Measurements from ENCODE around the gene RNASE9. TPM values are rescaled to one million over a fixed set of nuclear protein-coding genes. Genes with fewer than 3 reads are reported as not detected.

Gene RNASE9
- total and polyA plus RNA-seq, 4 donors: not detected

DNA sequence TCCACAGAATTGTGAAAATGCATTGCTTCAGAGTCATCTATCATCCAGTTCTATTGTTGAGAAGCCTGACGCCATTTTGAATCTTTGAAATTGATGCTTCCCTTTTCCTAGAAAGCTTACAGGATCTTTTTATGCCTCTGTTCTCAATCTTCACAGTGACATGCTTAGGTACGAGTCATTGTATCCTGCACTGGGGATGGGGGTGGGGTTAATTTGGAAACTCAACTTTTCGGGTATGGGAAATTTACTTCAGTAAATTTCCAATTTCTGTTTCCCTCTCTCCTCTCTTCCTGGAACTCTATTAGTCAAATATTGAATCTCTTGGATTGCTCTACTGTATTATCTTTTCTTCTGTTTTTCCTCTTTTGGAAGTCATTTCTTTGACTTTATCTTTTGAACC, 31.0 kb downstream of the RNASE9 start (continued):
- TF ChIP-seq, protein P1, sequence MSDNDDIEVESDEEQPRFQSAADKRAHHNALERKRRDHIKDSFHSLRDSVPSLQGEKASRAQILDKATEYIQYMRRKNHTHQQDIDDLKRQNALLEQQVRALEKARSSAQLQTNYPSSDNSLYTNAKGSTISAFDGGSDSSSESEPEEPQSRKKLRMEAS (IDR thresholded peaks at IDR 0.05): no peak
- no peak for TF ChIP-seq EGR1 (IDR thresholded peaks at IDR 0.05; ENCODE audit: low read depth in 2 of 2)
- TF ChIP-seq YY1 (IDR thresholded peaks at IDR 0.05): no peak
- no peak for TF ChIP-seq HNF4G (IDR thresholded peaks at IDR 0.05)

DNA sequence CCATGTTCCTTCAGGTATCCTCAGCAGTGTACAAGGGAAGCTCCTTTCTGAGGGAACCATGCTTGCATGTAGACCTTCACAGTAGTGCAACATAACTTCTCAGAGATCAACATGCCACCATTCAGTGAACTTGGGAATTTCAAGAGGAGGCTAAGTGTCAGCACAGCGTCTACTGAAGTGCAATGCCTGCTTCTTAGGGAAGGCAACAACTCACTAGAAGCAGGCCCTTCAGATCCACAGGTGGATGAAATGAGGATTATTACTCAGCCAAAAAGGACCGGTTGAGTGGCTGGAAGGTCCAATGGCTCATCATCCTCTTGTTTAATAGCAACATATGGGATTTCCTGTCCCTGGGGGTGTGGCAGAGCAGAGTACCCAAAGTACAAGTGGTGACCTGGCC, 36.8 kb downstream of the RNASE9 start:
- Histone ChIP-seq H3K27ac (ENCODE audit: low read depth in 1 of 2, low read length in 2 of 2) (no peak overlapping the region), H3K4me3 (ENCODE audit: low read depth in 1 of 3, low read length in 3 of 3) (no peak overlapping the region), H3K9me3 (ENCODE audit: control insufficient read depth in 4 of 4, low read length in 3 of 4) (no peaks in the 10 kb centered on the region), H3K4me1 (ENCODE audit: control insufficient read depth in 4 of 4, insufficient read depth in 4 of 4, low read length in 3 of 4) (no peaks in the 10 kb centered on the region), H3K27me3 (ENCODE audit: control insufficient read depth in 4 of 4, insufficient read depth in 4 of 4, low read length in 3 of 4) (no peaks in the 10 kb centered on the region), H3K9ac (ENCODE audit: low read depth in 1 of 2, low read length in 2 of 2) (no peak overlapping the region), H3K36me3 (ENCODE audit: control insufficient read depth in 4 of 4, insufficient read depth in 3 of 4, low read depth in 1 of 4, low read length in 3 of 4) (no peaks in the 10 kb centered on the region)
- 97% methylated on average over 2 of the region's 2 CpGs for WGBS
- TF ChIP-seq EGR1 (IDR thresholded peaks at IDR 0.05; ENCODE audit: low read depth in 2 of 2) (no peak), TAF1 (conservative IDR thresholded peaks at IDR 0.05) (no peak), NR2F2 (IDR thresholded peaks at IDR 0.05) (no peak), FOXA1 (IDR thresholded peaks at IDR 0.05) (no peak), FOXA2 (IDR thresholded peaks at IDR 0.05) (no peak), SP1 (IDR thresholded peaks at IDR 0.05) (no peak), HNF4G (IDR thresholded peaks at IDR 0.05) (no peak), RAD21 (IDR thresholded peaks at IDR 0.05) (no peak), HNF4A (conservative IDR thresholded peaks at IDR 0.05) (no peak), YY1 (IDR thresholded peaks at IDR 0.05) (no peak), JUND (IDR thresholded peaks at IDR 0.05) (no peak), GABPA (IDR thresholded peaks at IDR 0.05 in 1 of 2, conservative IDR thresholded peaks at IDR 0.05 in 1 of 2) (no peak), RXRA (IDR thresholded peaks at IDR 0.05) (no peak)
- TF ChIP-seq, protein P1 (IDR thresholded peaks at IDR 0.05): no peak
- TF ChIP-seq, protein P2, sequence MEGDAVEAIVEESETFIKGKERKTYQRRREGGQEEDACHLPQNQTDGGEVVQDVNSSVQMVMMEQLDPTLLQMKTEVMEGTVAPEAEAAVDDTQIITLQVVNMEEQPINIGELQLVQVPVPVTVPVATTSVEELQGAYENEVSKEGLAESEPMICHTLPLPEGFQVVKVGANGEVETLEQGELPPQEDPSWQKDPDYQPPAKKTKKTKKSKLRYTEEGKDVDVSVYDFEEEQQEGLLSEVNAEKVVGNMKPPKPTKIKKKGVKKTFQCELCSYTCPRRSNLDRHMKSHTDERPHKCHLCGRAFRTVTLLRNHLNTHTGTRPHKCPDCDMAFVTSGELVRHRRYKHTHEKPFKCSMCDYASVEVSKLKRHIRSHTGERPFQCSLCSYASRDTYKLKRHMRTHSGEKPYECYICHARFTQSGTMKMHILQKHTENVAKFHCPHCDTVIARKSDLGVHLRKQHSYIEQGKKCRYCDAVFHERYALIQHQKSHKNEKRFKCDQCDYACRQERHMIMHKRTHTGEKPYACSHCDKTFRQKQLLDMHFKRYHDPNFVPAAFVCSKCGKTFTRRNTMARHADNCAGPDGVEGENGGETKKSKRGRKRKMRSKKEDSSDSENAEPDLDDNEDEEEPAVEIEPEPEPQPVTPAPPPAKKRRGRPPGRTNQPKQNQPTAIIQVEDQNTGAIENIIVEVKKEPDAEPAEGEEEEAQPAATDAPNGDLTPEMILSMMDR (IDR thresholded peaks at IDR 0.05; ENCODE audit: low read depth, low read length, missing input control): no peak
- TF ChIP-seq, protein P3, sequence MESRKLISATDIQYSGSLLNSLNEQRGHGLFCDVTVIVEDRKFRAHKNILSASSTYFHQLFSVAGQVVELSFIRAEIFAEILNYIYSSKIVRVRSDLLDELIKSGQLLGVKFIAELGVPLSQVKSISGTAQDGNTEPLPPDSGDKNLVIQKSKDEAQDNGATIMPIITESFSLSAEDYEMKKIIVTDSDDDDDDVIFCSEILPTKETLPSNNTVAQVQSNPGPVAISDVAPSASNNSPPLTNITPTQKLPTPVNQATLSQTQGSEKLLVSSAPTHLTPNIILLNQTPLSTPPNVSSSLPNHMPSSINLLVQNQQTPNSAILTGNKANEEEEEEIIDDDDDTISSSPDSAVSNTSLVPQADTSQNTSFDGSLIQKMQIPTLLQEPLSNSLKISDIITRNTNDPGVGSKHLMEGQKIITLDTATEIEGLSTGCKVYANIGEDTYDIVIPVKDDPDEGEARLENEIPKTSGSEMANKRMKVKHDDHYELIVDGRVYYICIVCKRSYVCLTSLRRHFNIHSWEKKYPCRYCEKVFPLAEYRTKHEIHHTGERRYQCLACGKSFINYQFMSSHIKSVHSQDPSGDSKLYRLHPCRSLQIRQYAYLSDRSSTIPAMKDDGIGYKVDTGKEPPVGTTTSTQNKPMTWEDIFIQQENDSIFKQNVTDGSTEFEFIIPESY (IDR thresholded peaks at IDR 0.05): no peak
- TF ChIP-seq, protein P4, sequence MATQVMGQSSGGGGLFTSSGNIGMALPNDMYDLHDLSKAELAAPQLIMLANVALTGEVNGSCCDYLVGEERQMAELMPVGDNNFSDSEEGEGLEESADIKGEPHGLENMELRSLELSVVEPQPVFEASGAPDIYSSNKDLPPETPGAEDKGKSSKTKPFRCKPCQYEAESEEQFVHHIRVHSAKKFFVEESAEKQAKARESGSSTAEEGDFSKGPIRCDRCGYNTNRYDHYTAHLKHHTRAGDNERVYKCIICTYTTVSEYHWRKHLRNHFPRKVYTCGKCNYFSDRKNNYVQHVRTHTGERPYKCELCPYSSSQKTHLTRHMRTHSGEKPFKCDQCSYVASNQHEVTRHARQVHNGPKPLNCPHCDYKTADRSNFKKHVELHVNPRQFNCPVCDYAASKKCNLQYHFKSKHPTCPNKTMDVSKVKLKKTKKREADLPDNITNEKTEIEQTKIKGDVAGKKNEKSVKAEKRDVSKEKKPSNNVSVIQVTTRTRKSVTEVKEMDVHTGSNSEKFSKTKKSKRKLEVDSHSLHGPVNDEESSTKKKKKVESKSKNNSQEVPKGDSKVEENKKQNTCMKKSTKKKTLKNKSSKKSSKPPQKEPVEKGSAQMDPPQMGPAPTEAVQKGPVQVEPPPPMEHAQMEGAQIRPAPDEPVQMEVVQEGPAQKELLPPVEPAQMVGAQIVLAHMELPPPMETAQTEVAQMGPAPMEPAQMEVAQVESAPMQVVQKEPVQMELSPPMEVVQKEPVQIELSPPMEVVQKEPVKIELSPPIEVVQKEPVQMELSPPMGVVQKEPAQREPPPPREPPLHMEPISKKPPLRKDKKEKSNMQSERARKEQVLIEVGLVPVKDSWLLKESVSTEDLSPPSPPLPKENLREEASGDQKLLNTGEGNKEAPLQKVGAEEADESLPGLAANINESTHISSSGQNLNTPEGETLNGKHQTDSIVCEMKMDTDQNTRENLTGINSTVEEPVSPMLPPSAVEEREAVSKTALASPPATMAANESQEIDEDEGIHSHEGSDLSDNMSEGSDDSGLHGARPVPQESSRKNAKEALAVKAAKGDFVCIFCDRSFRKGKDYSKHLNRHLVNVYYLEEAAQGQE (IDR thresholded peaks at IDR 0.05): no peak
- TF ChIP-seq, protein P5, sequence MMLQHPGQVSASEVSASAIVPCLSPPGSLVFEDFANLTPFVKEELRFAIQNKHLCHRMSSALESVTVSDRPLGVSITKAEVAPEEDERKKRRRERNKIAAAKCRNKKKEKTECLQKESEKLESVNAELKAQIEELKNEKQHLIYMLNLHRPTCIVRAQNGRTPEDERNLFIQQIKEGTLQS (IDR thresholded peaks at IDR 0.05): no peak
- DNase-seq (ENCODE audit: low spot score): no peak
